Stimulated activated CD8-positive, alpha-beta memory T cell treated with anti-CD3 and anti-CD28 coated beads, Interleukin-12 subunit alpha, Interleukin-12 subunit beta, amount 100 ng/mL, for 24 hours (primary cell): ENCODE results near the gene PNPLA2.

Experiments
- DNase-seq: peaks from one replicate; pipeline ENCODE4 v3.0.0-alpha.2; 2020; ENCODE audit errors: extremely low read depth

Gene PNPLA2

GRCh38 chr11:831118-831864, 12.6 kb downstream of the PNPLA2 start:
- no peak for DNase-seq

- DNase-seq, result no peak
These were observed 13.3 kb downstream of the PNPLA2 start for GRCh38 chr11:831961-832528.

- no peak for DNase-seq
These were observed 13.9 kb downstream of the PNPLA2 start, which contains the start of gene CD151 for GRCh38 chr11:832529-833113. CD151 (plus strand) TSS chr11:832952; CDS start chr11:836070, 3,118 bp downstream.

- DNase-seq, result no peak
These were observed 14.5 kb downstream of the PNPLA2 start for GRCh38 chr11:833114-833791.

- DNase-seq, result no peak
These were observed 15.2 kb downstream of the PNPLA2 start for GRCh38 chr11:833849-834311.

GRCh38 chr11:834371-835316, 15.9 kb downstream of the PNPLA2 start:
- DNase-seq, result no peak

GRCh38 chr11:836274-836673, 17.6 kb downstream of the PNPLA2 start:
- DNase-seq, result no peak

- DNase-seq, result no peak
These were observed 18.0 kb downstream of the PNPLA2 start for GRCh38 chr11:836700-837099.

- DNase-seq, result no peak
These were observed 18.7 kb downstream of the PNPLA2 start for GRCh38 chr11:837189-837989.

- no peak for DNase-seq
These were observed 19.2 kb downstream of the PNPLA2 start for GRCh38 chr11:837990-838307.

- no peak for DNase-seq
These were observed 19.9 kb downstream of the PNPLA2 start for GRCh38 chr11:838441-839279.

- DNase-seq, result no peak
These were observed 20.5 kb downstream of the PNPLA2 start for GRCh38 chr11:839280-839623.

GRCh38 chr11:839875-840617, 21.3 kb downstream of the PNPLA2 start:
- DNase-seq, result no peak

GRCh38 chr11:841981-842369, 23.3 kb downstream of the PNPLA2 start:
- no peak for DNase-seq

- DNase-seq, result peak; percentile 71
These were observed 23.8 kb downstream of the PNPLA2 start, which contains the start of the genes POLR2L and TSPAN4 for GRCh38 chr11:842370-843002. POLR2L (minus strand) TSS chr11:842529; CDS start chr11:842508, 21 bp downstream. TSPAN4 (plus strand) TSS chr11:842852; CDS start chr11:850305, 7,453 bp downstream.

- no peak for DNase-seq
These were observed 24.5 kb downstream of the PNPLA2 start for GRCh38 chr11:843086-843734.

- DNase-seq, result no peak
These were observed 25.3 kb downstream of the PNPLA2 start for GRCh38 chr11:843818-844692.
